HG03571 (cell line): ENCODE results near the gene APP.

Experiments
- ATAC-seq: cut with Tn5 transposase; IDR thresholded peaks from one replicate; pipeline ENCODE4 v1.9.1; 2021; ENCODE audit not compliant: unreplicated experiment

APP gene

GRCh38 chr21:26170471-26171257 lies at the start of gene APP:
Gene APP, minus strand, starts transcription at chr21:26170770. Its CDS starts 150 bp downstream, at chr21:26170620.
- peak; percentile 76 for ATAC-seq

GRCh38 chr21:26212220-26212619 lies 41.6 kb upstream of the APP start:
- no peak for ATAC-seq

GRCh38 chr21:26210614-26211013 lies 40.0 kb upstream of the APP start:
- no peak for ATAC-seq

- no peak for ATAC-seq
Observed at GRCh38 chr21:26207021-26207420, 36.5 kb upstream of the APP start.

GRCh38 chr21:26199456-26199855 lies 28.9 kb upstream of the APP start:
- no peak for ATAC-seq

GRCh38 chr21:26195708-26196107 lies 25.1 kb upstream of the APP start:
- no peak for ATAC-seq

- no peak for ATAC-seq
Observed at GRCh38 chr21:26194811-26195251, 24.3 kb upstream of the APP start.

- no peak for ATAC-seq
Observed at GRCh38 chr21:26194326-26194725, 23.8 kb upstream of the APP start.

GRCh38 chr21:26191609-26192008 lies 21.0 kb upstream of the APP start:
- no peak for ATAC-seq

- ATAC-seq = no peak
Observed at GRCh38 chr21:26188422-26188821, 17.9 kb upstream of the APP start.

GRCh38 chr21:26185446-26185845 lies 14.9 kb upstream of the APP start:
- no peak for ATAC-seq

GRCh38 chr21:26185021-26185420 lies 14.5 kb upstream of the APP start:
- ATAC-seq = no peak

GRCh38 chr21:26179501-26179900 lies 8.9 kb upstream of the APP start:
- no peak for ATAC-seq

GRCh38 chr21:26177746-26178426 lies 7.3 kb upstream of the APP start:
- no peak for ATAC-seq

GRCh38 chr21:26177187-26177586 lies 6.6 kb upstream of the APP start:
- ATAC-seq = no peak

GRCh38 chr21:26171258-26172100 lies 909 bp upstream of the APP start:
- ATAC-seq = no peak

GRCh38 chr21:26169611-26170470 lies 729 bp downstream of the APP start:
- peak; percentile 37 for ATAC-seq

GRCh38 chr21:26169061-26169610 lies 1.4 kb downstream of the APP start:
- peak; percentile 65 for ATAC-seq

- ATAC-seq = no peak
Observed at GRCh38 chr21:26168371-26168770, 2.2 kb downstream of the APP start.

- ATAC-seq = no peak
Observed at GRCh38 chr21:26167593-26167992, 3.0 kb downstream of the APP start.
